Endothelial cell of umbilical vein (primary cell): ENCODE measurements around the gene ZNF609. TPM values are rescaled to one million over a fixed set of nuclear protein-coding genes. Genes with fewer than 3 reads are reported as not detected.

ENCODE experiments used
- BruUV-seq: library from RNA; stranded (reverse); fragments of 400-500 nt; replicated peaks from 2 replicates; lab custom pipeline; 2021; lab: Mats Ljungman, UMichigan
- CTCF ChIA-PET: fragments of 300-600, 350-600 bp; sonication (Branson Sonifier 250); formaldehyde crosslinking; loops from one replicate; lab custom pipeline; 2021; ENCODE audit warnings: antibody characterized with exemption, inconsistent platforms; lab: Charles Lee
- POLR2A ChIA-PET: fragments of 300-600, 350-600 bp; sonication (Branson Sonifier 250); formaldehyde crosslinking; loops from one replicate; lab custom pipeline; 2021; ENCODE audit warnings: antibody characterized with exemption, inconsistent platforms; lab: Charles Lee
- DNase-seq: peaks from one replicate; pipeline ENCODE4 v3.0.0-alpha.2; 2011; ENCODE audit warnings: low read depth, low spot score
- FAIRE-seq: peaks from 2 replicates; lab custom pipeline; 2011; peaks lifted over from hg19 to GRCh38; lab: Jason Lieb, UNC
- H2AFZ ChIP-seq: 2 replicates; pipeline ENCODE4 v1.6.0; 2012; ENCODE audit warnings: low read depth, low read length, control low read depth, inconsistent platforms
- H3K27ac ChIP-seq: 2 replicates; pipeline ENCODE4 v1.5.1; 2011; ENCODE audit warnings: low read depth, mild to moderate bottlenecking, control low read depth, low read length, moderate library complexity; ENCODE audit not compliant: insufficient read depth
- H3K27me3 ChIP-seq, 2 experiments: 2 replicates each; pipeline versions ENCODE4 v1.6.0 to v1.6.1; 2011; ENCODE audit warnings: low read length in 2 of 2, mixed read lengths in 1 of 2; ENCODE audit not compliant: control insufficient read depth in 2 of 2, insufficient read depth in 2 of 2
- H3K36me3 ChIP-seq, 2 experiments: 2 replicates in 1 of 2; 3 replicates in 1 of 2; pipeline ENCODE4 v1.5.1; 2011; ENCODE audit warnings: low read length in 2 of 2, mild to moderate bottlenecking in 1 of 2, moderate library complexity in 1 of 2; ENCODE audit not compliant: control insufficient read depth in 2 of 2, insufficient read depth in 2 of 2; ENCODE audit errors: extremely low read depth in 1 of 2
- H3K4me1 ChIP-seq: 3 replicates; pipeline ENCODE4 v1.5.1; 2011; ENCODE audit warnings: mild to moderate bottlenecking, low read length; ENCODE audit not compliant: control insufficient read depth, insufficient read depth; ENCODE audit errors: extremely low read depth
- H3K4me2 ChIP-seq: 2 replicates; pipeline ENCODE4 v1.6.1; 2011; ENCODE audit warnings: low read length, control low read depth, mixed read lengths; ENCODE audit not compliant: insufficient read depth
- H3K4me3 ChIP-seq, 3 experiments: fragments of 200-600 bp in 1 of 3; sonication (generic), shearing (Covaris generic) in 1 of 3; replicated peaks in 1 of 3; 2 replicates each; pipeline ENCODE4 v1.5.1; 2011 to 2016; ENCODE audit warnings: control low read depth in 3 of 3, low read length in 3 of 3, mild to moderate bottlenecking in 2 of 3, inconsistent platforms in 1 of 3, low read depth in 1 of 3, moderate library complexity in 1 of 3; ENCODE audit not compliant: insufficient read depth in 1 of 3
- H3K79me2 ChIP-seq: 2 replicates; pipeline ENCODE4 v1.6.0; 2012; ENCODE audit warnings: low read length, inconsistent platforms; ENCODE audit not compliant: control insufficient read depth, insufficient read depth
- H3K9ac ChIP-seq: replicated peaks from 2 replicates; pipeline ENCODE3; 2011; ENCODE audit warnings: low read length, control low read depth; ENCODE audit not compliant: insufficient read depth; ENCODE audit errors: extremely low read depth
- H3K9me1 ChIP-seq: replicated peaks from 3 replicates; pipeline ENCODE4 v1.6.0; 2011; ENCODE audit warnings: mild to moderate bottlenecking, low read length; ENCODE audit not compliant: control insufficient read depth, insufficient read depth; ENCODE audit errors: extremely low read depth
- H3K9me3 ChIP-seq: replicated peaks from 2 replicates; pipeline ENCODE4 v1.5.1; 2012; ENCODE audit warnings: low read length, inconsistent platforms; ENCODE audit not compliant: control insufficient read depth, insufficient read depth
- H4K20me1 ChIP-seq: replicated peaks from 2 replicates; pipeline ENCODE3; 2011; ENCODE audit warnings: mild to moderate bottlenecking, low read length; ENCODE audit not compliant: control insufficient read depth, insufficient read depth; ENCODE audit errors: extremely low read depth
- EZH2 ChIP-seq: IDR thresholded peaks from 2 replicates; pipeline ENCODE4 v1.6.1; 2012; ENCODE audit warnings: borderline replicate concordance, low read depth, mild to moderate bottlenecking, moderate library complexity, low read length, inconsistent platforms; ENCODE audit not compliant: severe bottlenecking
- FOS ChIP-seq: IDR thresholded peaks from 2 replicates; pipeline ENCODE4 v1.6.1; 2011; ENCODE audit warnings: mild to moderate bottlenecking, low read length, moderate library complexity, borderline replicate concordance; ENCODE audit not compliant: insufficient read depth
- GATA2 ChIP-seq: IDR thresholded peaks from 2 replicates; pipeline ENCODE4 v1.7.0; 2011; ENCODE audit warnings: low read depth, mild to moderate bottlenecking, moderate library complexity, mixed read lengths, low read length; ENCODE audit not compliant: insufficient read length, insufficient read depth
- JUN ChIP-seq: IDR thresholded peaks from 2 replicates; pipeline ENCODE4 v1.6.1; 2011; ENCODE audit warnings: borderline replicate concordance, low read depth; ENCODE audit not compliant: insufficient read length, insufficient read depth
- MYC ChIP-seq: IDR thresholded peaks from one replicate; pipeline ENCODE4 v1.6.1; 2011; ENCODE audit warnings: mild to moderate bottlenecking, low read depth, low read length
- POLR2A ChIP-seq: IDR thresholded peaks from 2 replicates; pipeline ENCODE4 v1.6.1; 2012; ENCODE audit warnings: low read depth, mild to moderate bottlenecking, control low read depth, low read length
- POLR2AphosphoS5 ChIP-seq: IDR thresholded peaks from 2 replicates; pipeline ENCODE4 v1.6.1; 2012; ENCODE audit warnings: low read depth, mild to moderate bottlenecking, control low read depth, low read length, moderate library complexity; ENCODE audit not compliant: insufficient read depth
- dilution Hi-C: fragments of 300-500 bp; cut with MboI; formaldehyde crosslinking; loops from one replicate; pipeline ENCODE4 v1.15.0; 2019; ENCODE audit warnings: low sequenced_read_pairs; ENCODE audit not compliant: extremely low pct_ligation_motif_present
- intact Hi-C: fragments of 100-400 bp; cut with micrococcal nuclease; formaldehyde crosslinking; loops from one replicate; pipeline ENCODE4 v1.10.0; 2022
- polyA plus RNA-seq, 4 experiments: library from polyadenylated mRNA; depleted of rRNA in 3 of 4; stranded (reverse) in 3 of 4; unstranded in 1 of 4; fragments of >200 nt; gene quantifications; 2 replicates each; pipeline versions ENCODE4 v1.2.1 to v1.2.3, GENCODE V29; 2011 to 2012; ENCODE audit warnings: missing spikeins in 1 of 4
- total RNA-seq: library from RNA; stranded (reverse); gene quantifications from 2 replicates; pipeline ENCODE4 v1.2.3, GENCODE V29; 2021
- TF ChIP-seq, protein P1 (sequence below), 2 donors: IDR thresholded peaks; 1 replicate in 1 of 2; 2 replicates in 1 of 2; pipeline ENCODE4 v1.5.1; 2011; ENCODE audit warnings: low read length in 2 of 2, mild to moderate bottlenecking in 2 of 2, moderate library complexity in 2 of 2, control low read depth in 1 of 2, inconsistent platforms in 1 of 2, low read depth in 1 of 2; ENCODE audit not compliant: insufficient read depth in 1 of 2; ENCODE audit errors: extremely low read depth in 1 of 2
- TF ChIP-seq, protein P2 (sequence below): IDR thresholded peaks from 2 replicates; pipeline ENCODE4 v1.6.1; 2011; ENCODE audit not compliant: insufficient read depth, insufficient read length

The ZNF609 gene
- total and polyA plus RNA-seq, 2 donors (not counting 3 experiments of a cell fraction or from before 2014, with no cell fraction given): 18.2 to 49.6 TPM

DNA sequence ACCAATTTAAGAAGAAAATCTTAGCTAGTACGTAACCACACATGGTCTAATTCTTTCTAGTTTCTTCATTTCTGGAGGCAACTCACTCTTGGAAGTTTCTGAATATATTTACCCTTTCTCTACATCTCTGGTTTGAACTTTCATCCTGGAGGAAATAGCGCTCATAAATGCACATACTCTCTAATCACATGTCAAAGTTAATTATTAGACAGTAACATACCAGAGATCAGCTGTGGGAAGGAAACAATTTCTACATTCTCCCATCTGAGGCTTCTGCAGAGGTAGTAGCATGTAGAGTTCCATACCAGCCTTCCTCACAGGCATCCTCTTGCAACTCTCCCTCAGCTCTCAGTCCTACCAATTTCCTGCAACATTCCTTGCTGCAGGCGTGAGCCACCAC is 182.5 kb downstream of the ZNF609 start:
- ChIA-PET POLR2A (no interaction called here), CTCF (interaction anchor here (1.0 to 2.7 kb wide), 3 partner anchors 9 to 86 kb away, joined by 3 to 12 read pairs (median 3); no protein-coding TSS in a partner anchor)
- Histone ChIP-seq H3K4me1 (peaks cover 2% of the 10 kb centered on the region), H3K4me3 (no peak overlapping the region), H3K27ac (no peak overlapping the region), H4K20me1 (peaks cover 1% of the 10 kb centered on the region), H3K4me2 (no peak overlapping the region), H3K27me3 (no peaks in the 10 kb centered on the region), H2AFZ (no peak overlapping the region), H3K9me1 (no peaks in the 10 kb centered on the region), H3K36me3 (no peaks in the 10 kb centered on the region), H3K79me2 (peaks cover 26% of the 10 kb centered on the region), H3K9me3 (no peaks in the 10 kb centered on the region), H3K9ac (no peak overlapping the region)
- FAIRE-seq (no peak), DNase-seq (no peak)
- intact Hi-C loops (no loop called here), dilution Hi-C loops (no loop called here)
- BruUV-seq: no TSS peak
- TF ChIP-seq GATA2: no peak
- no peak for TF ChIP-seq POLR2A
- no peak for TF ChIP-seq FOS
- TF ChIP-seq, protein P1, sequence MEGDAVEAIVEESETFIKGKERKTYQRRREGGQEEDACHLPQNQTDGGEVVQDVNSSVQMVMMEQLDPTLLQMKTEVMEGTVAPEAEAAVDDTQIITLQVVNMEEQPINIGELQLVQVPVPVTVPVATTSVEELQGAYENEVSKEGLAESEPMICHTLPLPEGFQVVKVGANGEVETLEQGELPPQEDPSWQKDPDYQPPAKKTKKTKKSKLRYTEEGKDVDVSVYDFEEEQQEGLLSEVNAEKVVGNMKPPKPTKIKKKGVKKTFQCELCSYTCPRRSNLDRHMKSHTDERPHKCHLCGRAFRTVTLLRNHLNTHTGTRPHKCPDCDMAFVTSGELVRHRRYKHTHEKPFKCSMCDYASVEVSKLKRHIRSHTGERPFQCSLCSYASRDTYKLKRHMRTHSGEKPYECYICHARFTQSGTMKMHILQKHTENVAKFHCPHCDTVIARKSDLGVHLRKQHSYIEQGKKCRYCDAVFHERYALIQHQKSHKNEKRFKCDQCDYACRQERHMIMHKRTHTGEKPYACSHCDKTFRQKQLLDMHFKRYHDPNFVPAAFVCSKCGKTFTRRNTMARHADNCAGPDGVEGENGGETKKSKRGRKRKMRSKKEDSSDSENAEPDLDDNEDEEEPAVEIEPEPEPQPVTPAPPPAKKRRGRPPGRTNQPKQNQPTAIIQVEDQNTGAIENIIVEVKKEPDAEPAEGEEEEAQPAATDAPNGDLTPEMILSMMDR (IDR thresholded peaks at IDR 0.05; ENCODE audit: extremely low read depth in 1 of 2, insufficient read depth in 1 of 2, low read depth in 1 of 2, low read length in 2 of 2): no peak
- TF ChIP-seq POLR2AphosphoS5: no peak
- TF ChIP-seq MYC: no peak
- TF ChIP-seq JUN: no peak
- TF ChIP-seq, protein P2, sequence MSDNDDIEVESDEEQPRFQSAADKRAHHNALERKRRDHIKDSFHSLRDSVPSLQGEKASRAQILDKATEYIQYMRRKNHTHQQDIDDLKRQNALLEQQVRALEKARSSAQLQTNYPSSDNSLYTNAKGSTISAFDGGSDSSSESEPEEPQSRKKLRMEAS: no peak
- no peak for TF ChIP-seq EZH2
